Measurements from ENCODE around the gene KCTD13. TPM values are rescaled to one million over a fixed set of nuclear protein-coding genes. Genes with fewer than 3 reads are reported as not detected.
"Not testable (repeated sequence)": the region's sequence is repeated elsewhere in the genome, so short reads cannot be mapped to it uniquely, and the experiment has no call there.

The KCTD13 gene
- total and polyA plus RNA-seq, 10 of the 15 experiments (the other 5 are each of a cell fraction or from before 2014, with no cell fraction given), result 3.3 to 29.2 (median 12.5) TPM

DNA sequence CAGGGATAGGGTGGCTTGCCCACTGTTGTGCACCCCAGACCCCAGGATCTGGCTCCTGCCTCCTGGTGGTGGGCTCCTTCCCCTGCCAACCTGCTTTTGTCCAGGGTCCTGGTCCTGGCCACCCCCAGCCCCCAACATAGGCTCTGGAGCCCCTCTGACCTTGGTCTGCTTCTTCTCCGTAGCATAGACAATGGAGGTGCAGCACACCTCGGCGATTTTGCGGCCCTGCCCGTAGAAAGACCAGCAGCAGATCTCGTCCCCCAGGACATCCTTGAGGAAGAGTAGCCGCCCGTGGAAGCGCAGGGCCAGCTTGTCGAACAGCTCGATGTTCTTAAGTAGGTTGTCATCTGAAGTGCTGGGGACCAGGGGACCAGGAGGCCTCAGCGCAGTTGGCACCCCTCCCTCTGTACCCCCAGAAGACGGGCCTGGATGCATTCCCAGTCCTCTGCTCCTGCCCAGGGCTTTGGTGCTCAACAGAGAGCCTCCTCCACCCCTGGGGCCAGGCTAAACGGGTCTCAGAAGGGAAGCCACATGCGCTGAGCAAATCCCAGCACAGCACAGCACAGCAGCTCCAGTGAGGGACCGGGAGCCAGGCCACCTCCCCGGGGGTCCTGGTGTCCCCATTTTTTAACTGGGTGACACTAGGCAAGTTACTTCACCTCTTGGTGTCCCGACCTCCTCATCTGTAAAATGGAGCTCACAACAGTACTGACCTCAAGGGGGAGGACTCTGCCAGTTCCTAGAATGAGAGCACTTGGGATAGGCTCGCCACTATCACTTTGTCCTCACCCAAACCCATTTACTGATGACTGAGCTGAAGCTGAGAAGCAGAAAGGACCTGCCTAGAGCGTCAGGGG is 15.0 kb downstream of the KCTD13 start:
- ChIA-PET POLR2A (interaction anchor here (0.6 kb wide), 1 partner anchor 257 kb away, joined by 4 read pairs; no protein-coding TSS in a partner anchor), RAD21 (ENCODE audit: unreplicated experiment) (no interaction called here), CTCF (no interaction called here), SMC1A (ENCODE audit: uncharacterized antibody, unreplicated experiment) (no interaction called here)
- no peaks in the 10 kb centered on the region for H4K20me1 ChIP-seq (ENCODE audit: control insufficient read depth, insufficient read depth)
- no peak overlapping the region for H3K4me3 ChIP-seq
- no peak overlapping the region for H3K27ac ChIP-seq (ENCODE audit: control insufficient read depth, insufficient read depth)
- H3K9ac ChIP-seq (ENCODE audit: control insufficient read depth, insufficient read depth, low read length), result no peak overlapping the region
- ATAC-seq (no peak), FAIRE-seq (no peak), DNase-seq (ENCODE audit: low read depth, low spot score) (no peak)
- H3K9me3 ChIP-seq (replicated peaks; ENCODE audit: control insufficient read depth, insufficient read depth, low read length), result no peaks in the 10 kb centered on the region
- intact Hi-C loops (cut with micrococcal nuclease; ENCODE audit: unreplicated experiment), result no loop called here
- no peak overlapping the region for H2AFZ ChIP-seq (ENCODE audit: control insufficient read depth, low read depth, low read length)
- TF ChIP-seq JUNB (IDR thresholded peaks at IDR 0.05), result no peak
- TF ChIP-seq, protein P1, sequence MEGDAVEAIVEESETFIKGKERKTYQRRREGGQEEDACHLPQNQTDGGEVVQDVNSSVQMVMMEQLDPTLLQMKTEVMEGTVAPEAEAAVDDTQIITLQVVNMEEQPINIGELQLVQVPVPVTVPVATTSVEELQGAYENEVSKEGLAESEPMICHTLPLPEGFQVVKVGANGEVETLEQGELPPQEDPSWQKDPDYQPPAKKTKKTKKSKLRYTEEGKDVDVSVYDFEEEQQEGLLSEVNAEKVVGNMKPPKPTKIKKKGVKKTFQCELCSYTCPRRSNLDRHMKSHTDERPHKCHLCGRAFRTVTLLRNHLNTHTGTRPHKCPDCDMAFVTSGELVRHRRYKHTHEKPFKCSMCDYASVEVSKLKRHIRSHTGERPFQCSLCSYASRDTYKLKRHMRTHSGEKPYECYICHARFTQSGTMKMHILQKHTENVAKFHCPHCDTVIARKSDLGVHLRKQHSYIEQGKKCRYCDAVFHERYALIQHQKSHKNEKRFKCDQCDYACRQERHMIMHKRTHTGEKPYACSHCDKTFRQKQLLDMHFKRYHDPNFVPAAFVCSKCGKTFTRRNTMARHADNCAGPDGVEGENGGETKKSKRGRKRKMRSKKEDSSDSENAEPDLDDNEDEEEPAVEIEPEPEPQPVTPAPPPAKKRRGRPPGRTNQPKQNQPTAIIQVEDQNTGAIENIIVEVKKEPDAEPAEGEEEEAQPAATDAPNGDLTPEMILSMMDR (IDR thresholded peaks at IDR 0.05 in 2 of 3, conservative IDR thresholded peaks at IDR 0.05 in 1 of 3; ENCODE audit: control insufficient read depth in 2 of 3, extremely low read depth in 1 of 3, insufficient read depth in 1 of 3, low read depth in 3 of 3, low read length in 3 of 3), result 0 out of 6 replicates have a peak, but pooled peaks of 1 of the 3 experiments have one; percentile 1
- BruUV-seq (replicated peaks), result no TSS peak
- no peaks in the 10 kb centered on the region for H3K27me3 ChIP-seq (replicated peaks in 1 of 2; ENCODE audit: control insufficient read depth in 2 of 2, insufficient read depth in 2 of 2, low read length in 1 of 2)
- no peak overlapping the region for H3K4me2 ChIP-seq (ENCODE audit: control insufficient read depth, insufficient read depth)
- no peaks in the 10 kb centered on the region for H3K79me2 ChIP-seq (ENCODE audit: control insufficient read depth, insufficient read depth, low read length)
- in situ Hi-C loops (cut with MboI), result no loop called here
- H3K4me1 ChIP-seq (ENCODE audit: control insufficient read depth, insufficient read depth, low read length), result no peaks in the 10 kb centered on the region
- H3K36me3 ChIP-seq (ENCODE audit: control insufficient read depth in 2 of 2, insufficient read depth in 2 of 2, low read length in 1 of 2), result peaks cover 0 to 2% of the 10 kb centered on the region in 2 experiments; a peak in 2 of 4 replicates
- 91% methylated on average over 20 of the region's 20 CpGs for WGBS (ENCODE audit: insufficient coverage, insufficient replicate concordance, low lambda C conversion rate, missing lambda C conversion rate)

DNA sequence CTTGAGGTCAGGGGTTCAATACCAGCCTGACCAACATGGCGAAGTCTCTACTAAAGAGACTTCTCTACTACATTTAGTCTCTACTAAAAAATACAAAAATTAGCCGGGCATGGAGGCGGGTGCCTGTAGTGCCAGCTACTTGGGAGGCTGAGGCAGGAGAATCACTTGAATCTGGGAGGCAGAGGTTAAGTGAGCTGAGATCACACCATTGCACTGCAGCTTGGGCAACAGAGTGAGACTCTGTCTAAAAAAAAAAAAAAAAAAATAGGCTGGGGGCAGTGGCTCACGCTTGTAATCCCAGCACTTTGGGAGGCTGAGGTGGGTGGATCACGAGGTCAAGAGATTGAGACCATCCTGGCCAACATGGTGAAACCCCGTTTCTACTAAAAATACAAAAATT is 16.2 kb downstream of the KCTD13 start:
- H3K79me2 ChIP-seq (ENCODE audit: control insufficient read depth, insufficient read depth, low read length); BruUV-seq (replicated peaks); H3K4me3 ChIP-seq; RAD21 ChIA-PET (ENCODE audit: unreplicated experiment); H3K4me2 ChIP-seq (ENCODE audit: control insufficient read depth, insufficient read depth); H3K36me3 ChIP-seq (ENCODE audit: control insufficient read depth in 2 of 2, insufficient read depth in 2 of 2, low read length in 1 of 2); H3K9ac ChIP-seq (ENCODE audit: control insufficient read depth, insufficient read depth, low read length); H3K4me1 ChIP-seq (ENCODE audit: control insufficient read depth, insufficient read depth, low read length); H4K20me1 ChIP-seq (ENCODE audit: control insufficient read depth, insufficient read depth); H3K27me3 ChIP-seq (replicated peaks in 1 of 2; ENCODE audit: control insufficient read depth in 2 of 2, insufficient read depth in 2 of 2, low read length in 1 of 2); DNase-seq (ENCODE audit: low read depth, low spot score); H2AFZ ChIP-seq (ENCODE audit: control insufficient read depth, low read depth, low read length); H3K9me3 ChIP-seq (replicated peaks; ENCODE audit: control insufficient read depth, insufficient read depth, low read length); H3K27ac ChIP-seq (ENCODE audit: control insufficient read depth, insufficient read depth); ATAC-seq; FAIRE-seq; SMC1A ChIA-PET (ENCODE audit: uncharacterized antibody, unreplicated experiment); in situ Hi-C loops (cut with MboI): not testable (repeated sequence)
- intact Hi-C loops (cut with micrococcal nuclease; ENCODE audit: unreplicated experiment), result loop anchor here (10.0 kb wide), 1 partner anchor 115 kb away; the partner anchor contains the start of gene C16orf92
- WGBS (ENCODE audit: insufficient coverage, insufficient replicate concordance, low lambda C conversion rate, missing lambda C conversion rate), result 91% methylated on average over 6 of the region's 6 CpGs
- CTCF ChIA-PET, result interaction anchor here (2.3 kb wide), 1 partner anchor 62 kb away, joined by 8 read pairs; no protein-coding TSS in a partner anchor
- POLR2A ChIA-PET, result interaction anchor here (0.7 to 1.3 kb wide), 2 partner anchors 16 to 978 kb away, joined by 3 read pairs; partner anchors contain the start of gene KCTD13

All from GM12878 (cell line).